ENCODE measurements around the gene MICALL2.

DNA sequence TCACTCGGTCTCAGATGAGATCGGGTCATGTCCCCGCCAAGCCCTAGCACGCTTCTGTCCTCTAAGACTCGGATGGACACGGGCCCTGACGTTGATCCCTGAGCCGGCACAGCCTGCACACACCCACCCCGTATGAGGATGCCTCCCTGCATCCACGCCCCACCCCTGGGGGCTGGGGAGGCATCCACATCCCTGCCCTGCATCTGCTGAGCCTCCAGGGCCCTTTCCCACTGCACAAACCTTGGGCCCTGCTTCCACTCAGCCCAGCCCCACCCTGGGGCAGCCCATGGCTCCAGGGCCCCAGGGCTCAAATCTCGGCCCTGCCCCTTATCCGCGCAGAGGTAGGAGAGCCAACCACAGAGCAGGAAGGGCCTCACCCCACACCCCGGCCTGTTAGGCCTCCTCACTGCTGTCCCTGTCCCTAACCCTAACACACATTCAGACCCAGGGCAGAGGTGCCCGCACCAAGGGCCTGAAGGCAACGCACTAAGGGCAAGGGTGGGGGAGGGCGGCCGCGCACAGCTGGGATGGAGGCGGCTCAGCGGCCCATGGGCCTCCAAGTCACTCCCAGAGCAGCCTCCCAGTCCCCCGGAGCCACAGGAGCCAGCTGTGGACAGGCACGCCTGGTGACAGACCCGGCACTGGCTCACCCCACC, 9.5 kb upstream of the MICALL2 start:
- TF ChIP-seq, protein P1, sequence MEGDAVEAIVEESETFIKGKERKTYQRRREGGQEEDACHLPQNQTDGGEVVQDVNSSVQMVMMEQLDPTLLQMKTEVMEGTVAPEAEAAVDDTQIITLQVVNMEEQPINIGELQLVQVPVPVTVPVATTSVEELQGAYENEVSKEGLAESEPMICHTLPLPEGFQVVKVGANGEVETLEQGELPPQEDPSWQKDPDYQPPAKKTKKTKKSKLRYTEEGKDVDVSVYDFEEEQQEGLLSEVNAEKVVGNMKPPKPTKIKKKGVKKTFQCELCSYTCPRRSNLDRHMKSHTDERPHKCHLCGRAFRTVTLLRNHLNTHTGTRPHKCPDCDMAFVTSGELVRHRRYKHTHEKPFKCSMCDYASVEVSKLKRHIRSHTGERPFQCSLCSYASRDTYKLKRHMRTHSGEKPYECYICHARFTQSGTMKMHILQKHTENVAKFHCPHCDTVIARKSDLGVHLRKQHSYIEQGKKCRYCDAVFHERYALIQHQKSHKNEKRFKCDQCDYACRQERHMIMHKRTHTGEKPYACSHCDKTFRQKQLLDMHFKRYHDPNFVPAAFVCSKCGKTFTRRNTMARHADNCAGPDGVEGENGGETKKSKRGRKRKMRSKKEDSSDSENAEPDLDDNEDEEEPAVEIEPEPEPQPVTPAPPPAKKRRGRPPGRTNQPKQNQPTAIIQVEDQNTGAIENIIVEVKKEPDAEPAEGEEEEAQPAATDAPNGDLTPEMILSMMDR (IDR thresholded peaks at IDR 0.05), result no peak
- no peak for TF ChIP-seq POLR2A (IDR thresholded peaks at IDR 0.05)
